ENCODE data around the gene SORCS1.

DNA sequence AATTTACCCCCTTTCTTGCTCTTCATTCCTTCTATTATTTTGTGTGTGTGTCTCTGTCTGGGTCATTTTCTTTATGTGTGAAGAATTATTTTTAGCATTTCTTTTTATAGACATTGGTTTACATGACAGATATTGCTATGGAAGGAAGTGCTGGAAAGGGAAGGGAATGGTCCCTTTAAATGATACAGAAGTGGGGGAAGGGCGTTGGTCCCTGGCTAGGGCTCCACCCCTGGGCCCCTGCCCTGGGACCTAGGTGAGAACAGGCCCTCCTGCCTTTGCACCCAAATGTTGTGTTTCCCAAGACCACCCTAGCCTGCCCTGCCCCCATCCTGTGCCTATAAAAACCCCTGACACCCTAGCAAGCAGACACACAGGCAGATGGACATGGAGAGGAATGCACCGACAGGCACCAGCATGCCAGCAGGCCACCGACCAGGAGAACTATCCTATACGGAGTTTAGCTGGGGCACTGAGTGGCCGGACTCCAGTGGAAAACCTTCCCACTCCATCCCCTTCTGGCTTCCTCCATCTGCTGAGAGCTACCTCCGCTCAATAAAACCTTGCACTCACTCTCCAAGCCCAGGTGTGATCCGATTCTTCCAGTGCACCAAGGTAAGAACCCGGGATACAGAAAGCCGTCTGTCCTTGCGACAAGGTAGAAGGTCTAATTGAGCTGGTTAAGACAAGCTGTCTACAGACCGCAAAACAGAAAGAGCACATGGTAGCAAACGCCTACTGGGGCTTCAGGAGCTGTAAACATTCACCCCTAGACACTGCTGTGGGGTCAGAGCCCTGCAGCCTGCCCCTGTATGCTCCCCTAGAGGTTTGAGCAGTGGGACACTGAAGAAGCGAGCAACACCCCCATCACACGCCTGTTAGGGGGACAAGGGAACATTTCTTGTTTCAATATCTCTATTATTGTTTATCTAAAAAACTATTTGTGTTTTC, 515.7 kb downstream of the SORCS1 start:
- no peak for TF ChIP-seq FOSL1 (IDR thresholded peaks at IDR 0.05; ENCODE audit: insufficient read depth, low read depth, low read length)
- TF ChIP-seq, protein P1, sequence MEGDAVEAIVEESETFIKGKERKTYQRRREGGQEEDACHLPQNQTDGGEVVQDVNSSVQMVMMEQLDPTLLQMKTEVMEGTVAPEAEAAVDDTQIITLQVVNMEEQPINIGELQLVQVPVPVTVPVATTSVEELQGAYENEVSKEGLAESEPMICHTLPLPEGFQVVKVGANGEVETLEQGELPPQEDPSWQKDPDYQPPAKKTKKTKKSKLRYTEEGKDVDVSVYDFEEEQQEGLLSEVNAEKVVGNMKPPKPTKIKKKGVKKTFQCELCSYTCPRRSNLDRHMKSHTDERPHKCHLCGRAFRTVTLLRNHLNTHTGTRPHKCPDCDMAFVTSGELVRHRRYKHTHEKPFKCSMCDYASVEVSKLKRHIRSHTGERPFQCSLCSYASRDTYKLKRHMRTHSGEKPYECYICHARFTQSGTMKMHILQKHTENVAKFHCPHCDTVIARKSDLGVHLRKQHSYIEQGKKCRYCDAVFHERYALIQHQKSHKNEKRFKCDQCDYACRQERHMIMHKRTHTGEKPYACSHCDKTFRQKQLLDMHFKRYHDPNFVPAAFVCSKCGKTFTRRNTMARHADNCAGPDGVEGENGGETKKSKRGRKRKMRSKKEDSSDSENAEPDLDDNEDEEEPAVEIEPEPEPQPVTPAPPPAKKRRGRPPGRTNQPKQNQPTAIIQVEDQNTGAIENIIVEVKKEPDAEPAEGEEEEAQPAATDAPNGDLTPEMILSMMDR (IDR thresholded peaks at IDR 0.05; ENCODE audit: control extremely low read depth in 1 of 3, insufficient read depth in 1 of 3, low read depth in 1 of 3, low read length in 3 of 3): no peak
- no peak for TF ChIP-seq CEBPB (IDR thresholded peaks at IDR 0.05; ENCODE audit: low read depth, low read length)
- no peak for TF ChIP-seq JUND (IDR thresholded peaks at IDR 0.05; ENCODE audit: low read length)
- TF ChIP-seq POLR2A (IDR thresholded peaks at IDR 0.05; ENCODE audit: control extremely low read depth in 1 of 2, low read depth in 2 of 2, low read length in 2 of 2): no peak
- TF ChIP-seq CBX8 (IDR thresholded peaks at IDR 0.05; ENCODE audit: borderline replicate concordance, low read depth, low read length): no peak
- TF ChIP-seq CBX5 (IDR thresholded peaks at IDR 0.05; ENCODE audit: low read depth, low read length): no peak
- TF ChIP-seq RAD21 (IDR thresholded peaks at IDR 0.05 in 1 of 2, conservative IDR thresholded peaks at IDR 0.05 in 1 of 2; ENCODE audit: low read depth in 2 of 2, low read length in 2 of 2): no peak
- TF ChIP-seq SUZ12 (IDR thresholded peaks at IDR 0.05; ENCODE audit: low read length): no peak
- no peak for TF ChIP-seq RBBP5 (IDR thresholded peaks at IDR 0.05; ENCODE audit: borderline replicate concordance, low read depth, low read length)
